AG09319 (cell line): ENCODE data around the gene S1PR3.

Experiments
- DNase-seq: peaks from one replicate; pipeline ENCODE4 v3.0.0-alpha.2; 2010; ENCODE audit warnings: low read depth; ENCODE audit errors: extremely low read depth
- TF ChIP-seq, protein P1 (sequence below): IDR thresholded peaks from 2 replicates; pipeline ENCODE4 v1.5.1; 2011; ENCODE audit warnings: low read depth, mild to moderate bottlenecking, inconsistent platforms, low read length, moderate library complexity

Gene S1PR3

DNA sequence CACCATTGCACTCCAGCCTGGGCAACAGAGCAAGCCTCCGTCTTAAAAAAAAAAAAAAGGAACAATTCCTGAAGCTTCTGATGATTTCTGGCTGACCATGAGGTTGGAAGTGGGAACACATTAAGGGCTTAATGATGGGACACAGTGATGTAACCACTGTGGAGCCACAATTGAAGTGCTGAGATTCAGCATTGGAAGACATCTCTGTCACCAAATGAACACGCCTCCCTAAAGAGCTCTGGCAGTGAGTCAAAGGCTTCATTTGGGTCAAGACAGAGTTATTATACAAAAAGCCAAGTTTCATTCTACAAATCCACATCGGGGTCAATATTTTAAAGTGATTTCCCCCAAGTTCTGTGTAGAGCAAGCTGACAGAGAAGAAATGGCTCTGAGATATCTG, 4.5 kb upstream of the S1PR3 start:
- TF ChIP-seq, protein P1, sequence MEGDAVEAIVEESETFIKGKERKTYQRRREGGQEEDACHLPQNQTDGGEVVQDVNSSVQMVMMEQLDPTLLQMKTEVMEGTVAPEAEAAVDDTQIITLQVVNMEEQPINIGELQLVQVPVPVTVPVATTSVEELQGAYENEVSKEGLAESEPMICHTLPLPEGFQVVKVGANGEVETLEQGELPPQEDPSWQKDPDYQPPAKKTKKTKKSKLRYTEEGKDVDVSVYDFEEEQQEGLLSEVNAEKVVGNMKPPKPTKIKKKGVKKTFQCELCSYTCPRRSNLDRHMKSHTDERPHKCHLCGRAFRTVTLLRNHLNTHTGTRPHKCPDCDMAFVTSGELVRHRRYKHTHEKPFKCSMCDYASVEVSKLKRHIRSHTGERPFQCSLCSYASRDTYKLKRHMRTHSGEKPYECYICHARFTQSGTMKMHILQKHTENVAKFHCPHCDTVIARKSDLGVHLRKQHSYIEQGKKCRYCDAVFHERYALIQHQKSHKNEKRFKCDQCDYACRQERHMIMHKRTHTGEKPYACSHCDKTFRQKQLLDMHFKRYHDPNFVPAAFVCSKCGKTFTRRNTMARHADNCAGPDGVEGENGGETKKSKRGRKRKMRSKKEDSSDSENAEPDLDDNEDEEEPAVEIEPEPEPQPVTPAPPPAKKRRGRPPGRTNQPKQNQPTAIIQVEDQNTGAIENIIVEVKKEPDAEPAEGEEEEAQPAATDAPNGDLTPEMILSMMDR = no peak

DNA sequence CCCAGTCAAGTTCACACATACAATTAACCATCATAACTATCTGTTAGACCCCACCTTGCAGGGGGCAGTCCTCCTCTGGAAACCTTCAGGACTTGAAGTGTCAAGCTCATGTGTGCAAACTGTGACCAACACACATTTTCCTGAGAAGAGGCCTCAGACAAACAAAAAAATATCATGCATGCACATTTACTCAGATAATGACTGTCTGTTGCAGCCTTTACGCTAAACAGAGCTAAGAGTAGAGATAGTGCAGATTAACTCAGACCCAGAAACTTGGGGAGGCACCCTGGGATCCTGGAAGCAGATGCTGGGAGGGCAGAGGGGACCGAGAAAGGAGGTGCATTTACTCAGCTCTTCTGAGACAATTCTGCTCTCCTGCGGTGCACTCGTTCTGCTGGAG, 3.6 kb upstream of the S1PR3 start:
- TF ChIP-seq, protein P1 = no peak

More for the DNA sequence above, 4.5 kb upstream of the S1PR3 start:
- DNase-seq = no peak

DNA sequence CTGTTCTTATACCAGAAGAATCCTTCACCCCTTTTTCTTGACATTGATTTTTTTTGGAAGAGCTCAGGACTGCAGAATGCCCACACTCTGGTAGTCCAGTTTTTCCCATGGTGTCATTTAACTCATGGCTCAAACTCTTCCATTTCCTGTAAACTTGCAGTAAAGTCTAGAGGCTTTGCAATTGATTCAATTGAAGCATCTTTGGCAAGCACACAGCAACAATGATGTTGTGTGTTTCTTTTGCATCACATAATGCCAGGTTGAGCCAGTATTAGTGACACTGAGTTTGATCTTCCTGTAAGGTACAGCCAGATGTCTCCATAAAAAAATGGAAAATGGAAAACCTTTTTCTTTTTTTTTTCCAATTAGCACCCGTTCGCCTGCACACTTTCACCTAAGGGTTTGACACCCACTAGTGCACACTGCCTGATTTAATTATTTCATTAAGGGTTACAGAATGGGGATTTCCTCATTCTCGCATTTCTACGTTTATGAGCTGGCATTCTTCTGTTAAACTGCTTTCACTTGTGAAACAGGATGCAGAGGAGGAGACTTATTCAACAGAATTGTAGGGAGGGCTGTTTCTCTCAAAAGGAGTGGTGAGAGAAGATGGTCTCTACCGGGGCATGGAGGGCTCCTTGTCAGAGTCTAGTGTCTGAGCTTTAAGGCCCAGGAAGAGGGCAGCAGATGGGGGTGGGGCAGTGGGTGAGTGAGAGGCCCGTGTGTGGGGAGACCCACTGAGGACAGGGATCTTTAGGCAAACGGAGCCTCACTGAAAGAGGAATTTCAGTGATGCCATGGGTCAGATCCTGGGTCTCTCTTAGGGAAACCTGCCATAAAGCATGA, 2.2 kb upstream of the S1PR3 start:
- no peak for DNase-seq

More for the DNA sequence above, 3.6 kb upstream of the S1PR3 start:
- no peak for DNase-seq

DNA sequence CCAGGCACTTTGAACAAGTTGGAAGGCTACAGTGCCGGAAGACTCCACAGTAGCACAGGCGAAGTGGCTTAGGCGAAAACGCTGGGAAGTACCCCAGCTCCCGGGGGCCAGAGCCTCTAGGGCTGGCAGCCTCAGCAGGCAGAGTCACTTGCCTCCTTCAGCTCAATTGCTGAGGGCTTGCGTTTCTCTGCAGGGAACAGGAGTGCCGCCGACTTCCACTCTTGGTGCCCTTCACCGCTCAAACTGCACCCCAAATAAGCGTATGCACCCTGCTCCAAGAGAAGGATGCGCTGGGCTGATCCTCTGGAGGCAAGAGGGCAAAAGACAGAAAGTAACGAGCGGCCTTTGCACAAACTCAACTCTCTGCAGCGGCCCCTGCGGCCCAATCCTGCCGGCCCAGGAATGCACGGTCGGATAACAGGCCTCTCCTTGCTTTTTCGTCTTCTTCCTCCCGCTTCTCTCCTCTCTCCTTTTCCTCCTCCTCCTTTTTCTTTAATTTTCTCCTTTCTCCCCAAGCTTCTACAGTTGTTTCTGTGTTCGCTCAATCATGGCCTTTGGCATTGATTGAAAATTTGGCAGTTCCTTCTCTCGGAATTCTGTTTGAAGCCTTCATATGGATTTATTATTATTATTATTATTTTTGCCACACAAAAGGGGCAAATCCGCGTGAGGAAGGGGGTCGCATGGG, 1.1 kb upstream of the S1PR3 start:
- TF ChIP-seq, protein P1 = no peak
- DNase-seq = no peak

More for the DNA sequence above, 2.2 kb upstream of the S1PR3 start:
- TF ChIP-seq, protein P1 = no peak

DNA sequence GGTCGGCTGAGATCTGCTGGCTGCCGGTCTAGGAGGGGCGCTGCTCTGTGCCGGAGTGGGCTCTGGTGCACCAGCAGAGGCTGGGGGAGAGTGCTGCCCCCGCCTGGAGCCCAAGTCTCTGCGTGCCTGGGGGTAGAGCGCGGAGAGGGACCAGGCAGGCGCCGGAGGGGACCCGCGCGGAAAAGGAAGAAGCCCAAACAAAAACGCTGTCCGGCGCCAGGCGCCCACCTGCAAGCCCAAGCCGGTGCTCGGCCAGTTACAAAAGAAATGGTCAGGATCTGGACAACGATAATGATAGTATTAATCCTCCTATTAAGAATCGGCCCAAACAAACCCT, 571 bp upstream of the S1PR3 start:
- TF ChIP-seq, protein P1 = peak; percentile 1; the same call in 1 of the 2 replicates
- no peak for DNase-seq

DNA sequence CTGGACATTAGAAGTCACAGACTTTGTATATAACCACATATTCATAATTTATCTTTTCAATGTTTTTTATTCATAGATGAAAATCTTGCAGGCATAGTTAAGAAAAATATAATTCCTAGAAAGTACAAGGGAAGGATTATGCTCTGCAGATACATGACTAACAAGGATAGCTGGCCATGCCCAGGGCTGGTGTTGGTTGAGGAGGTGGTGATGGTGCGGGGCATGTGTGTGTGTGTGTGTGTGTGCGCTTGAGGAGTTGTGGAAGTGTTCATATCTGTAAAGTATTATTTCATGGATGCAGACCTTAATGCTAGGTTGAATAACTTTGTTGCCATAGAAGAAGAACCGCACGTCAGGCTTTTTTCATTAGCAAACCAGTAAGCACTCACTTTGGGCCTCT, 1.3 kb downstream of the S1PR3 start:
- no peak for DNase-seq

More for the DNA sequence above, 1.3 kb downstream of the S1PR3 start:
- TF ChIP-seq, protein P1 = no peak
